Measurements from ENCODE around the gene SFMBT2.

SFMBT2 gene

GRCh38 chr10:7136016-7136415 lies 274.8 kb downstream of the SFMBT2 start:
- no peak for DNase-seq (ENCODE audit: low read depth in 2 of 2)

- DNase-seq (ENCODE audit: low read depth in 2 of 2) = no peak
These were observed 275.6 kb downstream of the SFMBT2 start for GRCh38 chr10:7135188-7135587.

DNA sequence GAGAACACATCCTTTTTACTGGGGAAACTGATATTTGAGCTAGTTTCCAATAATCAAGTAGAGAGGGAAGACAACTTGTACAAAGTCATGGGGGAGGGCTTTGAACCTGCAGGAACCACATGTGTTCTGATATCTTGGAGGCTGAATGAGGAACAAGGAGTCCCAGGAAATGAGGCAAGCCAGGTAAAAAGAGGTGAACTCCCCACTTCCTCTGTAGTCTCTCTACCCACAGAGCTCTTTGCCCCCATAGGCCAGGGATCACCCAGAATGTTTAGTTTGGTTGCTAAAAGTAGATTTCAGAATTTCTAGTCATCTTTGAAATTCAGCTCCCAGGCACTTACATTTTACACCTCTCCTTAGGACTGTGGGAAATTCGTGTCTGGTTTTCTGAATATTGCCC lies 276.4 kb downstream of the SFMBT2 start:
- no peak for DNase-seq (ENCODE audit: low read depth in 2 of 2)

- DNase-seq (ENCODE audit: low read depth in 2 of 2) = no peak
These were observed 276.9 kb downstream of the SFMBT2 start for GRCh38 chr10:7133958-7134357.

- DNase-seq (ENCODE audit: low read depth in 2 of 2) = no peak
These were observed 277.6 kb downstream of the SFMBT2 start for GRCh38 chr10:7133278-7133677.

- no peak for DNase-seq (ENCODE audit: low read depth in 2 of 2)
These were observed 280.5 kb downstream of the SFMBT2 start for GRCh38 chr10:7130191-7130911.

DNA sequence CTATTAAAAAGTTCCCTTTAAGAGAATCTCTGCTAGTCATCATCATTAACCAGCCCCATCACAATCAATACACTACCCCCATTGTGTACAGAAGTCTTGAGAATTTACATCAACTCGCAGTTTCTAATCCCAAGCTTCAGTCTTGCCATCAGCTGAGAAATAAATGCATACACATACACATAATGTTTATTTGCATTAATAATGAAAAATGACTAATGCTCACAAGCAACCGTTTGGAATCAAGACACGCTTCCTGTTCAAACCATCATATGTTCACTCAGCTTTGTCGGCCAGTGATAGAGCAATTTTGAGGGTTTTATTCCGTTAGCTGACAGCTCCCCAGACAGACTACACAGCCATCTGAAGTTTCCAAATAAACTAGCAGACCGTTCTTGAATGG lies 287.1 kb downstream of the SFMBT2 start:
- no peak for DNase-seq (ENCODE audit: low read depth in 2 of 2)

DNA sequence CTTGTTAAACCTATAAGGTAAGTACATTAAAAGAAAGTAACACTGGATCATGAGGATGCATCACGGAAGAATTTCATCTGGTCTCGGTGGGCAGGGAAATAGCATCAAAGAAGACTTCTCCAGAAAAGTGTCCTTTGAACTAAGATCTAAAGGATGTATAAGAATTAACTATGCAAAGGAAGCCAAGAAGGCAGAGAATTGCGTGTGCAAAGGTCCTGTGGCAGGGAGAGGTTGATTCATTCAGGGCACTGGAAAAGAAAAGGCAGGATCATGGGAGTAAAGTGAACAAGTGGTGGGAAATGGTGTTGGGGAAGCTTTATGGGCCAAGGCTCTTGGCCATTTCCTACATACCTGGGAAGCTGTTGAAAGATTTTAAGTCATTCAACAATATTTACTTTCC lies 288.3 kb downstream of the SFMBT2 start:
- no peak for DNase-seq (ENCODE audit: low read depth in 2 of 2)

GRCh38 chr10:7121154-7121797 lies 289.6 kb downstream of the SFMBT2 start:
- DNase-seq (ENCODE audit: low read depth in 2 of 2) = peak; percentile 57 to 58

GRCh38 chr10:7119325-7120015 lies 291.4 kb downstream of the SFMBT2 start:
- no peak for DNase-seq (ENCODE audit: low read depth in 2 of 2)

GRCh38 chr10:7117806-7118674 lies 292.8 kb downstream of the SFMBT2 start:
- DNase-seq (ENCODE audit: low read depth in 2 of 2) = no peak

GRCh38 chr10:7117177-7117799 lies 293.5 kb downstream of the SFMBT2 start:
- DNase-seq (ENCODE audit: low read depth in 2 of 2) = no peak

DNA sequence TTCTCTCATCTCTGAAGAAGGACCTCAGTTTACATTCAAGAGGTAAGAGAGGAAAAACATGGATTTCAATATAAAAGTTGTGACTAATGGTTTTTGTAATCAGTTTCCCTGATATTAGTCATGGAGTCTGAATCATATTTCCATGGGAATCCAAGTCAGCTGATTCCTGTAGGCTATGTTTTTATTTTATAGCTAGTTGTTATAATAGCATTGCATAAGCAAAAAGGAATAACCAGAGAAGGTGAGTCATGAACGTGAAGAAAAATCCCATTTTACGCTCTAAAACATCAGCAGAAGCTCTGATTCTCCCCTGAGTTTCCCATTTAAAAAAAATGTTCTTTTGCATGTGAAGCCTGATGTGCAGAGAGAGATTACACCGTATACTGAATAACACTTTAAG lies 299.3 kb downstream of the SFMBT2 start:
- no peak for DNase-seq (ENCODE audit: low read depth in 2 of 2)

- DNase-seq (ENCODE audit: low read depth in 2 of 2) = no peak
These were observed 299.7 kb downstream of the SFMBT2 start for GRCh38 chr10:7111089-7111488.
